Stromal cell of bone marrow (primary cell): ENCODE data around the gene ATXN7L1.

ENCODE experiments used
- DNase-seq: peaks from one replicate; pipeline ENCODE4 v3.0.0-alpha.2; 2012; ENCODE audit warnings: low read depth

ATXN7L1 gene

DNA sequence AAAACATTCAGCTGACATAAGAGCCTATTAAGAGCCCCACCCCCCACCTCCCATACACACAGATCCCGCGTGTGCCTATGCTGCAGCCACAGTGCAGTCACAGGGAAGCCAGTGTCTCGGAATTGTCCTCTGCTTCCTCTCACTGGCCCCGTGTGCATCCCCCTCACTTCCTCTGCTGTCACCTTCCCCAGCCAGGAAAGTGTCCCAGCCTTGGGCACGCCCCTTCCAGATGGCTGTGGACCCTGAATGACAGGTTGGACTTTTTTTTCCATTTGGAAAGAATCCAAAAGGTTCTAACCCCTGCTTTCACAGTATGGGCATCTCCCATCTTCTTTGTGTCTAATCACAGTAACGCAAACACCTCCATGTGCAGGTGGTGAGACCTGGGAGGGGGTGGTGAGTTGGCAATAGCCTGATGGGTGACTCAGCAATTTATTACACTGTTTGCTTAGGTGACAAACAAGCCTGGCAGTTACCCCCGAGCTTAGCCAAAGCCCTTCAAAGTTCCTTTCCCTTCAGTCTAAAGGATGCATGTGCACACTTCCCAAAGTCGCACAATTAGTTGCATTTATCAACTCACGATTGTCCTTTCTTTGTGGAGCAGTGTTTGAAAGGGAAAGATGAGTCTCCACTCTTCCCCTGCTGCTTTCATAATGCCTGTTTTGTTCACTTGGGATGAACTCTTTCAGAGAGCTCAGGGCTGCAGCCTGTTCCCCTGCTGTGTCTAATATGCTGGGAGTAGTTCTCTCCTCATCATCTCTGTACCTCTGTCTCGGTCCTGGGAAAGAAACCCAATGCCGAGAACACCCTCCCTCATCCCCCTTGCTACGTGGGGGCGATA lies 227.6 kb downstream of the ATXN7L1 start:
- DNase-seq: no peak

DNA sequence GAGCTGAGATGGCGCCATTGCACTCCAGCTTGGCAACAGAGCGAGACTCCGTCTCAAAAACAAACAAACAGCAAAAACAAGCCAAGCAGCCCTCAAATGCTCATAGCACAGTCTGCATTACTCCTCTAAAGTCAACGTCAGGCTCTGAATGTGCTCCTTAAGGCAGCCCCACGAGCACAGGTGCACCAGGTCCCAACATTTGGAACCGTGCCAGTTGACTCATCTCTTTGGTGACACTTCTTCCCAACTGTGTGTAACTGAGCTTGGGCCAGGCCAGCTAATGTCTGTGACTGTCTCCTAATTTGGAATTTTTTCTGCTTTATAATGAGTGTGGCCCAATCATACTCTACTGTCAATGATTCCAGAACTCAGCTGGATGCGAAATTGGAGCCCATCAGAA lies 228.8 kb downstream of the ATXN7L1 start:
- DNase-seq: no peak

DNA sequence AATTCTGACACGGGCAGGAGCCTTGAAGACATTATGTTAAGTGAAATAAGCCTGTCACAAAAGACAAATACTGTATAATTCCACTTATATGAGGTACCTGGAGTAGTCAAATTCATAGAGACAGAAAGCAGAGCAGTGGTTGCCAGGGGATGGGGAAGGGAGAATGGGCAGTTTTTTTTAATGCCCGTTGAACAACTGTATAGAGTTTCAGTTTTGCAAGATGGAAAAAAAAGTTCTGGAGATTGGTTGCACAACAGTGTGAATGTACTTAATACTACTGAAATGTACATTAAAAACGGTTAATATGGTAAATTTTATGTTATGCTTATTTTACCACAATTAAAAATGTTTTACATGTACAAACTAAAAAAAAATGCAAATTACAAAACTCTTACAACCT lies 231.5 kb downstream of the ATXN7L1 start:
- DNase-seq: no peak

DNA sequence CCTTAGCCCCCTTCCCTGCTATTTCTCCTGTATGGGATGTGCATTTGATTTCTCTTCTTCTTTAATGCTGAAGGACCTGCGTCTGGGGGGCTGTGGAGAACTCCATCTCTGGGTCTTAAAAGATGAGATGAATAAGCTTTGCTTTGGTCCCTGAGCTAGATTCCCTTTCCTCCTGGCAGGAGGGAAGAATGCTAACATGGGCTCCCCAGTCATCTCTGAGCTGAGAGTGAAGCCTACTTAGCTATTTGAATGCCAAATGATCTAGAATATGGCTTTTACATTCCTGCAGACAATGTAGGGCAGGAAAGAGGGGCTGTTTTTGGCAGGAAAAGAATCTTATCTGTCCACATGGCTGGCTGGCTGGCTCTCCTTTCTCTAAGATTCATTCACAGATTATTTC lies 232.5 kb downstream of the ATXN7L1 start:
- no peak for DNase-seq

DNA sequence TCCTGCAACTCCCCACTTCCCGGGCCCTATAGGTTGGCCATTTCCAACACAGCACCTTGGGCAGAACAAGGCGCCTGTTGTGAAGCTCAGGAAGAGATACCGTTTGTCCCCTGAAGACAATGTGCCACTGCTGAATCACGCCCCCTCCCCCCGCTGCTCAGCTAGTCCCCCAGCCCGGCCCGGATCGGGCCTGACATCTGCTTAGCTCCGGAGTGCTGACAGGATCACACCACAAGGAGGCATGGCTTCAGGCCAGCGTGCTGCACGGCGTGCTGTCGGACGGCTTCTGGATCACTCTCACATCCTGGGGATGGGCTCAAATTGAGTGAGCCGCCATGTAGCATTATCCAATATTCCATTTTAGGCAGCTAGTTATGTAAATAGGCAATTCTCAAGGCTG lies 233.0 kb downstream of the ATXN7L1 start:
- no peak for DNase-seq

DNA sequence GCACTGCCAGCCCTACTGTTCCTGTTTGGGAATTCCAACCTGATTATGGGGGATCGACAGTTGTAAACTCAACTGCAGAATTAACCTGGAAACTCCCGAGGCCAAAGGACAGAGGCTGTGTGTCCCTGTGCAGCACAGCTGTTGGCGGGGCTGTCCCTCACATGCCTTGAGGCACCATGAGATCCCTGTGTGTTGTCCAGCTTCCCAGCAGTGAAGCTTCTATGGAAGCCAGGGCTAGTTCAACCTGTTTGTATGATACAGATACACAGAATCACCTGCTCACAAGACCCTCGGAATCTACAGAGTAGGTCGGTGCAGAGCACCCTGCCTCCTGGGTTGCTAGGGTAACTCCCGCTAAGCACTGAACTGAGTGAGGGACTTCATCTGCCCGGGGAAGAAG lies 234.1 kb downstream of the ATXN7L1 start:
- no peak for DNase-seq

DNA sequence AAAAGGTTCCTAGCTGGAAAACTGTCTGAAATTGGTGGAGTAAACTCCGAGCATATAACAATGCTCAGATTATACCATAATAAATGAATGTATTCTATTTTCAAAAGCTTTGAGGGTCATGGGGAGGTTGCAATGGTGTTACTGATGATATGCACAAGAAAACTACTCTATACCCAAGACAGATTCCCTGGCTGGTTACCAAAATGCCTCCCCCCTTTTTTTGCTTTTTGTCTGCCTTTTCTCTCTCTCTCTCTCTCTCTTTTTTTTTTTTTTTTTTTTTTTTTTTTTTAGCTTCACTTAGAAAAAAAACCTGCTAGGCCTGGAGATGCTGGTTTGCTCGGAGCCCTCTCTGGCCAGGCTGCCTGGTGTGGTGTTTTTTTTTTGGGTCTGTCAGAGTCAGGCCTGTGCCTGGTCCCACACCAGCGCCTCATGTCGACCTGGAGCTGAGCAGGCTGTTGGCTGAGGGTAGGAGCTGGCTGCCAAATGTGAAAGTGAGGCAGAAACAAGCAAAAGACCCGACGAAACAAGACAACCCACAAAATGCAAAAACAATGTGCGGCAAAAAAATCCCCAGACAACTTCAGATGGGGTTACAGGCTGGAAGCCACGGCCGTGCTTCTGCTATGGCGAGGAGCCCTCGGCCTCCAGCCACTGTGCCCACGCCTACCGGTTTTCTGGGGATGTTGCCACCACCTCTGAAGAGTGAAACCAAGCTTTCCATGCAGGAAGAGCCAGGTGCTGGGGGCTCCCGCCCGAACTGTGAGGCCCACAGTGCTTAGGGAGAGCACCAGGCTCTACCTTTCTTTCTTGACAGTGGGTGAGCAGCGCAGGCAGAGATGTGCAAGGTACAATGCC lies 235.2 kb downstream of the ATXN7L1 start:
- no peak for DNase-seq

DNA sequence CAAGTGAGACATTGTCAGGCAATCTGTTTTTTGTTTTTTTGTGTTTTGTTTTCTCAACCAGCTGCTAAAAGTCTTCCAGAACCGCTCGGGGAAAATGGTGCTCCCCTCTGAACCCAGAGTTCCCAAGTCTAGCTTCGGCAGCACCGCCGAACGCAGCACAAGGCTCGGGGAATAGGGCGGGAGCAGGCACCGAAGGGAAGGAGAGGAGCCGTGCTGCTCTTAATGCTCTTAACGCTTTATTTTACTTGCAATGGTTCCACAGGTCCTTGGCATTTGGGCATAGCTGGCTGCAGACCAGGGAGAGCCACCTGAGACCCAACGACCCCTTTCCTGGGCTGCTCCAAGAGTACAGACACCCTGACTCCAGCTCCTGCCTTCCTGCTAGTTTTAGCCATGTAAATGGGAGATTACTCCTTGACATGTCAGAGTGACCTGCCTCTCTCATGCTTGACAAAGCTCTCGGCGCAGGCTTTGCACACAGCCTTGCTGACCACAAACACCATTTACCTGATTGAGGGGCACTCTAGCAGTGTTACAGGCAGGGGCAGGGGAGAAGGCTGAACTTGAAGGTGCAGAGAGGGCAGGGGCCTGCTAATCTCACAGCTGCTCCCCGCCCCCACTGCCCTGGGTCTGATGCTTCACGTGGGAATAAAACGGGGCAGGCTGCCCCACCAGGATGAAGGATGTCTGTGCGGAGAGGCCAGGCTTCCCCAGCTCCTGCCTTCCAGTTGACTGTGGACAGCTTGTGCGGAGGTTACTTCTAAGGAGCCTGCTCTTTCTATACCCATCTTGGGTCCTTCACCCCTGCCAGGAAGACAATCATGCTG lies 236.5 kb downstream of the ATXN7L1 start:
- no peak for DNase-seq

DNA sequence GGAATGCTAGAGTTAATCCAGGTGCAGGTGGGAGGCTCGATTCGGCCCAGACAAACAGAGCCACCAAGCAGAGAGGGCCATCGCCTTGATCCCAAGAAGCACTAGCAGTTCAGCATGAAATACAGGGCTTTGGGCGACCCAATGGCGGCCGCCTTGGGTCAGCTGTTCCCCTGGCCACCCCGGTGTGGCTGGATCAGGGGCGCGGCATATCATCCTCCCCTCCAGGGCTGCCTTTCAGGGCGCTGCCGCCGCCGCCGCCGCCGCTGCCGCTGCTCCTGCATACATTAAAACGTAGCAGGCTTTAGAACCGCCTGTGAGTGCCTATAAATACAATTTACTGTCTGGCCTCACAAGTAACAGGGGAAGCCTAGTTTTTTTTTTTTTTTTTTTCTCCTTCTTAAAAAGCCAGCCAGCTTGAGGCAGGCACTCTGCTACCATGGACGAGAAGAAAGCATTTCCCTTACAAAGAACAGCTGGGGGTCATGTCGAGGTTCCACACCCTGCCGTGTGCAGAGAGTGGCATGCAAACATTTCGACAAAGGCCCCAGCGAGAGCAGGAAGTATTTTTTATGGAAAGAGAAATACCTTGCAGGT lies 237.4 kb downstream of the ATXN7L1 start:
- no peak for DNase-seq

DNA sequence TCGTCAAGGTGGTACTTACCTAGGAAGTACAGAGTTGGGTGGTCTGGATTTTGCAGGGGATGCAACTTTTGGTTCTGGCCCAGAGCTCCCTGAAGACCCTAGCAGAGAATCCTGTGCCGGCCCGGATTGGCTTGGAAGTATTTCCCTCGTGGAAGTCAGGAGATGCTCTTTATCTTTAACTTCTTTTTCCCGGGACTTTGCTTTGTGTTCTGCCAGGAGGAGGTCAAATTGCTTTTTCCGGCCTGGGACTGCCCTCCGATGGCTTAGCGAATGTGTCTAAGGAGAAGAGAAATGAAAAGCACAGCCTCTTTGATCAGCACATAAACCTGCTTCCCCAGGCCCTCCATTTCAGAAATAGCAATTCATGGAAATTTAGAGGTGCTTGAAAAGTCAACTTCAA lies 238.1 kb downstream of the ATXN7L1 start:
- no peak for DNase-seq

DNA sequence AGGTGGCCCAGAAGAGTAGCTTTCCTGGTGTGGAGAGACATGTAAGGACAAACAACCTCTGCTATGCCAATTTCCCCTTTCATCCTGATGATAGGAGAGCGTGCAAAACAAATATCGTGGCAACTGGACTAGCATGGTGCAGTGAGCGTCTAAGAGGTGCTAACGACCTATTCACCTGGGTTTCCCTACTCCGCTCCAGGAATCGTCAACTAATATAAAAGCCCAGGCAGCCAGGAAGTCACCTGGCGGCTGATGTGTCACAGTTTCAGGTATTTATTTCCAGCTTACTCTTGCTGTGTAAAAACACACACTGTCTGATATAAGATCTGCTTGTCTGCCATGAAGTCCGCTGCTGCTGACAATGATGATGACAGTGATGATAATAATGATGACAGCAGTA lies 238.6 kb downstream of the ATXN7L1 start:
- no peak for DNase-seq

DNA sequence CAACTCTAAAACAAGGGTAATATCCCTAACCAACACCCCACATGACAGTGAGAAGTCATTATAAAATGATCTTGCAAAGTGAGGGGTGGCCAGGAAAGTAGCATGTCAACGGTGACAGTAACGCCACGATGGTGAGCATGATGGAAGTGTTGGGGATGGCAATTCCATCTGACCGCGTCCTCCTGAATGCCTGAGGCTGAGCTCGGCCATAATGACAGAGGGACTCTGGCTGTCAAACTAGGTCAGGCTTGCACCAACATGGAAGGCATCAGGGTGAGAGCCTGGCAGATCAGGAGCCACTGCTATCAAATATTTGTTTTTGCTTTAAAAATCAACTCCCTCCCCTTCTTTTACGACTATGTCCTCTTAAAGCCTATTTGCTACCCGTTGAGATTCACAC lies 239.4 kb downstream of the ATXN7L1 start:
- no peak for DNase-seq

DNA sequence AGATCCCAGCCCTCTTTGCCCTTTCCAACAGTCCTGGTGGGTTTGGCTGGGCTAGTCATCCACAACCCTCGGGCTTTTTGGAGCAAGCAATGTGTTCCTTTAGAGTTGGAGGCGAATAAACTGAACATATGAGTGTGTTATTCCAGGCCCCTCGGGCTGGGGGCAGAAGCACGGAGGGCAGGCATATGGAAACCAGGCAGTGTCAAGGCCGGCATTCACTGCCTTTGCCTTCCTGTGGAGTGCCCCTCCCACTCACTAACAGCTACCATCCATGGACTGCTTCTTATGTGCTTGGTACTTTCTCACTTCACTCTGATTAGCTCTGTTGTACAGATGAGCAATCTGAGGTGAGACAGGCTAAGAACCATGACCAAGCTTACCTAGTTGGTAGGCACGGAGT lies 241.2 kb downstream of the ATXN7L1 start:
- DNase-seq: no peak

DNA sequence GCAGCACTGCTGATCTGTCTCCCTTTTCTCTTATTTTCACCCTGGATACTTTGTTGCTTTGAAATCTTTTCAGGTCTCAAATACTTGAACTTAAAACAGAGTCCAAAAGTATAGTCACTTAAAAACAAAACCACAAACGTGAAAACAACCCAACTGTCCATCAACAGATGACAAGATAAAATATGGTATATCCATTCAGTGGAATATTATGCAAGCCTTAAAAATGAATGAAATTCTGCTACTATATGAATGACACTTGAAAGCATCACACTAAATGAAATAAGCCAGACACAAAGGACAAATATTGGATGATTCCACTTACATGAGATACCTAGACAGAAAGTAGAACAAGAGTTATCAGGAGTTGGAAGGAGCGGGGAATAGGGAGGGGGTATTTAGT lies 250.4 kb downstream of the ATXN7L1 start:
- no peak for DNase-seq

DNA sequence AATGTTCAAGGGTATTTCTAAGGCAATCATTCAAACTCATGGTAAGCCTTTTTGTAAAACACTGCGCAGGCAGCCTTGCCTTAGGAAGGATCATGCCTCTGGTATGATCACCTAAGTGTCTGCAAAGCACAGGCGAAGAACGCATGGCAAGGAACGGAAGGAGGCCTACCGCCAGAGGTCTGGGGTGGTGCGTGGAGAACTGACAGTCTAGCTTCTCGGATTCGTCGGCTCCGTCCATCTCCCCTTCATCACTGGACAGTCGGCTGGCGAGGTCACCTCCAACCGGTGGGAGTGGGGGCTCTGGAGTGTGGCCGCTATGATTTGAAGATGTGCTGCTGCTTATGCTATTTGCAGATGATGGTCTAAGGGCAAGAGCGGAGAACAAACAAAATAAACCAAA lies 252.5 kb downstream of the ATXN7L1 start:
- DNase-seq: no peak

DNA sequence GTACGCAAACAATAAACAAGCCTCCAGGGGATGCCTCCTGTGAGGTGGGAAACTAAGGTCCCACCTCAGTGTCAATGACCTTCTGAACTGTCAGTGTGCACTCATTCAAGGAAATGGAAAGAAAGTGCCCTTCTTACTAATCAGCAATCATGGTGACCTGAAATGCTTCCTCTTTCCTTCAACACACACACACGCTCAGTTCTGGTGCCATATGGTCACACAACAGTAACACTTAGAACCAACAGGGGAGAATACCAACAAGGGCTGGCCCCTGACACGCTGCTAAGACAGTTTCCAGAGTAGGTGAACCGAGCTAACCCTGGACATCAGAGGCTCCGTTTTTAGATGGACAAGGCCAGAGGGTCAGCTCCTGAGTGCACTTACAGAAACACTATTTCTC lies 253.0 kb downstream of the ATXN7L1 start:
- DNase-seq: no peak

DNA sequence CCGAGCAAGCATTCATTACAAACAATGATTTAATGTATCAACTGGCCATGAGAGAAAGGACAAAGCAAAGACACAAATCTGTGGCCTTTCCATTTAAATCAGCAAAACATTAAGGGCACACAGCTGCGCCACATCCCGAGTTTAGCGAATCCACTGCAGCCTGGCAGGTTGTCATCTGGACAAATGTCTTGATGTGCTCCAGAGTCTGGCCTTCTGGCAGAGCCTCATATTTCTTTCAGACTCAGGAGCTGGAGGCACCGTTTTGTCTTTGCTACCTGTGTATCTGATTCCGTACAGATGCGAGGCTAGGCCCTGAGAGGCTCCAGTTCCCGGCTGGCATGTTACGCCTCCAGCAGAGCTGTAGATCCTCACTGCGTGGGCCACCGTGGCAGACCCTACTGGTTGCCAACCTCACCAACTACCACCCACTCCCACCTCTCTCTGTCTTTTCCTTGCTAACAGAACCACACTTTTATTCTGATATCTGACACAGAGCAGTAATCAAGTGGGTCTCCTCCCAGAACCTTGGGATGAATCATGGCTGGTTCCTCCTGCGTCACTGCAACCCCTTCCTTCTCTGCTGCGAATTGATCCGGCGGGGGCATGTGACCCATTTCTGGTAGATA lies 254.2 kb downstream of the ATXN7L1 start:
- DNase-seq: no peak

DNA sequence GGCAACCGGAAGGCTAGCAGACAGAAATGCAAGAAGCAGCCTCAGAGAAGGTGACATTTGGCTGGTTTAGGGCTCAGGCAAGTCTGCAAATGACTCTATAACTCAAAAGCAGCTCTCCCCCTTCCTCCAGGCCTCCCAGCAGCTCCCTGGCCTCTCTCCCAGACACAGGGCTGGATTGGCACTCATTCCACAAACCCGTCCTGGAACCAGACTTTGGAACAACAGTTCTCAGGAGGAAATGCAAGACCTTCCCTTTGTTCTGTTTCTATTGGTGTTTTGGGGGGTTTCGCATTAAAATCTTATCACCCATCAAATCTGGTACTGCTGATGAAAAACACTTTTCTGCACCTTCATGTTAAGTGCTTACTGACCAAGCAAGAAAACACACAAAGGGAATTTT lies 254.8 kb downstream of the ATXN7L1 start:
- peak; percentile 53 for DNase-seq

DNA sequence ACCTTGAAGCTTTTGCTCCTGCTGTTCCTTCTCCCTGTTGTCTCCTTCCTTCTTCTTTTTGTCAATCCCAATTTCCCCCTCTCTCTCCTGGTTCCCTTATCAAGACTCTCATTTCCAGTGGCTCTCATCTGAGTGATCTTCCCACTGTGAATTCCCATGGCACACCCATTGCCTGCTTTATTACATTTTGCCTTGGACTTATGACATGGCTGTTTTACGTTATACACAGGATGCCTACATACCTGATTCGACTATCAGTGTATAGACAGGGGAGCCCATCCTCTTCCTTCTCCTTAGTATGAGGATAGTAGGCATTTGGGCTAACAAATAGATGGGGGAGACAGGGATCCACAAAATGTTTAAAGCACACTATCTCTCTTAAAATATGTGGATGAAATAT lies 255.2 kb downstream of the ATXN7L1 start:
- DNase-seq: no peak

DNA sequence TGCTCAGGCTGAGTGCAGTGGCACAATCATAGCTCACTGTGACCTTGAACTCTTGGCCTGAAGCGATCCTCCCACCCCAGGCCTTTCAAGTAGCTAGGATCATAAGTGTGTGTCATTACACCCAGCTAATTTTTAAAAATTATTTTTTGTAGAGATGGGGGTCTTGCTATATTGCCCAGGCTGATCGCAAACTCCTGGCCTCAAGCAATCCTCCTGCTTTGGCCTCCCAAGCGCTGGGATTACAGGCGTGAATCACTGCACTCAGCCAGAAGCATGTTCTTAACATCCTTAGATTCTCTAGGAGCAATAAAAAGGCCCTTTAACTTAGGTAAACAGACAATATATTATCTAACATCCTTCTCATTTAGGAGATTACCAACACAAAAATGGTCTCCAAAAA lies 256.8 kb downstream of the ATXN7L1 start:
- no peak for DNase-seq

DNA sequence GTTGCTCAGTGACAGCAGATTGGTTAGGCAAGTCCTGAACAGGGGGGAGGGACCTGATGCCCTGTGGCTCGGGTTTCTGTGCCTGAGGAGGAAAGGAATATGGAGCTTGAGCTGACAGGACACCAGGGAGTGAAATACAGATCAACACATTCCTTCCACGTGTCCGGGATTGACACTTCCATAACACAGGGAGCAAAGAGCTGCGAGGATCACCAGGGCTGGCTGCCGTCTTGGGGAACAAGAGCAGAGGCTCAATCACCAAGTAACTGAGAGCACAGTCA lies 258.4 kb downstream of the ATXN7L1 start:
- no peak for DNase-seq
